Measurements from ENCODE around the gene LRP1.
A peak's percentile ranks its signal among the peaks of the same experiment; 100 is the strongest.

LRP1 gene

DNA sequence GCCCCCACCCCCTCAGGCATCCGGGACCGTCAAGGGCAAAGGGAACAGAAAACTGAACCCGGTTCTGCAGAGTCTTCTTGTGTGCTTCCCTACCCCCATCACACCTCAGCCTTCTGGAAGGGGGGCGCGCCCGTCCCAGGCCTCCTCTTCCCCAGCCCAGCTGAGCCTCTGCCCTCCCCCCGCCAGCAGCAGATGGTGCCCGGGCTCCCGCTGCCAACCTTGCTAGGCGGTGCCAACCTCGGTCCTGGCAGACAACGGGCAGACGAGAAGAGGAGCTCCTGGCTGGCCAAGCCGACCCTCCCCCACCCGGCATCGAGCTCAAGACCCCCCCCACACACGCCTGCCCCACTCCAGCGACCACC is 114.0 kb downstream of the LRP1 start:
- peak; percentile 5 for ATAC-seq
- peaks cover 68% of the 10 kb centered on the region for H3K4me1 Mint-ChIP-seq
- H3K9me3 Mint-ChIP-seq = no peaks in the 10 kb centered on the region
- H3K27me3 Mint-ChIP-seq = peaks cover 25% of the 10 kb centered on the region
- H3K27ac Mint-ChIP-seq = peak overlapping the region; percentile 62
- peak overlapping the region; percentile 77 for H3K4me3 Mint-ChIP-seq
- no peaks in the 10 kb centered on the region for H3K36me3 Mint-ChIP-seq

DNA sequence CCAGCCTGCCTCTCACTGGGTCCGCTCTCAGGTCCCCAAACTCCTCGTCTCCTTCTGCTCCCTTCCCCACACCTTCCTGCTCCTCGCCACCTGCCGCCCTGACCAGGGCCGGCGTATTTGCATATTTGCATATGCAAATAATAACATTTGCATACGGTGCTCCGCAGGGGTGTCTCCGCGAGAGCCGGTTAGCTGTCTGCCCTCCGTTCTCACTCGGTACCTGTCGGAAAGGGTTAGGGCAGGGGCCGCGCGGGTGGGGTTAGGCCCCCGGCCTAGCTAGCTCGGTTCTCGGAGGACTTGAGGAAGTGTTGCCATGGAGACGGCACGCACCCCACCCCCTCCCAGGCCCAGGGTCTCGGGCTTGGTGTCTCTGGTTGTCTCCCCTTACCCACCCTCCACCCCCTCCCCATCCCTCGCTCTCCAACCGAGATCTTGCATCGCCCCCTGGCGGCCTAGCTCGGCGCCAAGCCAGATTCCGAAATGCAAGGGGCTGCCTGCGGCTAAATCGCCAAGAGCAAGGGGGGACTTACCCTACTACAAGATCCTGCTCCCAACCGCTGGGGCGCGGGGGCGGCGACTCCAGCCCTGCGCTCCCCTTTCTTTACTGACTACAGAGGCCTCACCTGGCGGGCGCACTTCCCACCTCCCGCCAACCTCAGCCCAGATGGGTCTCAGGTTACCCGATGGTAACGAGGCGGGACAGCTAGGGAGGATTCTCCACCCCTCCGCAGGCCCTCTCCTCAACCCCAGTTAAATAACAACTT is 114.6 kb downstream of the LRP1 start:
- H3K36me3 Mint-ChIP-seq = no peaks in the 10 kb centered on the region
- peaks cover 19% of the 10 kb centered on the region for H3K27me3 Mint-ChIP-seq
- peak overlapping the region; percentile 62 for H3K27ac Mint-ChIP-seq
- peaks cover 63% of the 10 kb centered on the region for H3K4me1 Mint-ChIP-seq
- peak overlapping the region; percentile 77 for H3K4me3 Mint-ChIP-seq
- ATAC-seq = peak; percentile 72
- H3K9me3 Mint-ChIP-seq = no peaks in the 10 kb centered on the region

DNA sequence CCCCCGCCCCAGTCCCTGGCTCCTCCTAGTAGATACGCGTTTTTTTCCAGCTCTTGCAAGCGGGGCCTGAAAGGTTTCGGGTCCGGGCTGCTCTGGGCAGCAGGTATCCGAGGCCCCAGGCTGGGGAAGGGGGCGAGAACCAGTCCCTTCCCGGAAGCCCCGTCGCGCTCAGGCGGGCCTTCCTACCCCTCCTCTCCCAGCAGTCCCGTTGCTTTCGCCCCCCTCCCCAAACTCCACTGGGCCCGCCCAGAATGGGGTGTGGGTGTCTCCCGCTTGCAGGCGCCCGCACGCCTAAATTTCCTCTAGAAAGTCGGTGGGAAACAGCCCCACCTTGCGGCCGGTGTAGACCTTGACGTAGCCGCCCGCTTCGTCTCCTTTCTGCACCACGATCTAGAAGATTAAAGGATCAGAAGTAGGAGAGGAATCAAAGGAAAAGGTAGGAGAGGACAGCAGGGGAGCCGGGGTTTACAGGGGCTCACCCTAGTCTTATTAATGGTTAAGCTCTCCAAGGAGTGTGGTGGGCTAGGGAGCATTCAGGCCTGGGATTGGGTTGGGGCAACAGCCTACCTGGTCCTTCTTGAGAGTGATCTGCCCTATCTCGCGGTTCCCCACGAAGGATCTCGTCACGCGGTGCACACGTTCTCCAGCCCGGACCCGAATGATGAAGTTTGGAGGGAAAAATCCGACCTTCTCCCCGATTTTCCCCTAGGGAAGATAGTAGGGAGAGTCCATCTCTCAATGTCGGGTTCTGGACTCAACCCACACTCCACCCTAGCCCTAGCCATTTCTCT is 115.4 kb downstream of the LRP1 start:
- ATAC-seq = peak; percentile 40
- Mint-ChIP-seq H3K4me3 (peak overlapping the region; percentile 77), H3K9me3 (no peaks in the 10 kb centered on the region), H3K27me3 (peaks cover 14% of the 10 kb centered on the region), H3K27ac (no peak overlapping the region), H3K4me1 (peaks cover 58% of the 10 kb centered on the region), H3K36me3 (peaks cover 2% of the 10 kb centered on the region)

DNA sequence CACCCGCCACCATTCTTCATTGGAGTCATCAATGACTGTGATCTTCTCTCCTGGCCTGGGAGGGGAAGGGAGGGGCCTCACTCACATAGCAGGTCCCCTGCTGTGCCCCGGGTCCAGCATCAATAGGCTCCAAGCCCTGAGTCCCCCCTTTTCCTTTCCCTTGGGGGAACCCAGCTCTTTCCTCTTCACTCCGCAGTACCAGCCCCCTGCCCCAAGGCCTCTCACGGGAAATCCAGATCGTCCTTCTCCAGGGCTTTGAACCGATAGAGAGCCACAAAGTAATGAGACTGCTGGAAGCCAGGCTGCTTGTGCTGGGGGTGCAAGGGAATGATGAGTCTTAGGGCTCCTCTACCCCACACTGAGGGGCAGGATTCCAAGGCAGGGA is 116.0 kb downstream of the LRP1 start:
- H3K4me3 Mint-ChIP-seq = peak overlapping the region; percentile 77
- peaks cover 8% of the 10 kb centered on the region for H3K36me3 Mint-ChIP-seq
- no peaks in the 10 kb centered on the region for H3K9me3 Mint-ChIP-seq
- peaks cover 9% of the 10 kb centered on the region for H3K27me3 Mint-ChIP-seq
- peaks cover 58% of the 10 kb centered on the region for H3K4me1 Mint-ChIP-seq
- ATAC-seq = no peak
- no peak overlapping the region for H3K27ac Mint-ChIP-seq

DNA sequence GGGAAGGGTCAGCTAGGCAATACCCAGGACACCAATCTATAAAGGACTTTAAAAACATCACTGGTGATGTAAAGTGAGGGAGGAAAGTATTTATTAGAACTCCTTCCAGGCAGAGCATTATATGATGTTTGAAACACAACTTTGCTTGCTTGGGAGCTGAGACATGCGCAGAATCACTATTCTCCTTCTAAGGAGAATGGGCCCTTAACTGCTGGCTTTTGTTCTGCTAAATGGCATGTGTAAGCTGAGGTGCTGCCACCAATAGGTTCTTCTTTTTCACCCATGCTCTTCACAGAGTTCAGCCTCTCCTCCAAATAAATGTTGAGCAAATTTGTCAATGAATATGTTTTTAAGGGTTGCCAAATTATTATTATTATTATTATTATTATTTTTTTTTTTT is 118.8 kb downstream of the LRP1 start:
- H3K4me1 Mint-ChIP-seq = peaks cover 35% of the 10 kb centered on the region
- H3K4me3 Mint-ChIP-seq = no peak overlapping the region
- H3K9me3 Mint-ChIP-seq = no peaks in the 10 kb centered on the region
- H3K36me3 Mint-ChIP-seq = peaks cover 8% of the 10 kb centered on the region
- H3K27me3 Mint-ChIP-seq = peaks cover 9% of the 10 kb centered on the region
- no peak overlapping the region for H3K27ac Mint-ChIP-seq
- no peak for ATAC-seq

DNA sequence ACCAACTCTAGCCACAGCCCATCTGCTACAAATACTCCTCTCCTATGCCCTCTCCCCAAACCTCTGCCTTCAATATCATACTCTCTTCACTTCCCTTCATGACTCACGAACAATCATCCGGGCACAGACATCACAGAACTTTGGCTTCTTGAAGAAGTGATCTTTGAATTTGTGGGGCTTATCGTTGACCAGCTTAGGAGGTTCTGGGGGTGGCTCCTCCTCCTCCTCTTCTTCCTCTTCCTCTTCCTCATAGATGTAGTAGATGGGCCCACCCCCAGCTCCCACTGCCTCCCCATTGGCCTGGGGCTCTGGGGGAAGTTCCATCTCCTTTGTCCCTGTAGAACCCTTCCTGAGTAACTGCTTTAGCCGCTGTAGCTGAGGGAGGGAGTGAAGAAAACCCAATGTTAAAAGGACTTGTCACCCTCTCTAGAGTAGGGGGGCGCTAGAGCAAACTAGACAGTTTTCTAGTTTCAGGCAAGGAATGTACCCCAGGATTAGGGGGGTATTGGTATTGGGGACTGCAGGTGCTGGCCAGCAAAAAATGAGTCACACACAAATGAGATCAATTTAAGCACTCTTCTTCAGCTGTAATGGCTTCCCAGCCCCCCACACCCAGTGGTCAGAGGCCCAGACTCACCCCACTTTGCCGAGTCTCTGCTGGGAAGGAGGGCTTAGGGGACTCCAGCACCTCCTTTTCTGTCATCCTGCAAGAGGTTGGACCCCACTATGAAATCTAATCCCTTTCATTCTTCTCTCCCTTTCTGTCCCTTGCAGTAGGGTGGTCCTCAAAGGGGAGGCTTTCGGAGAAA is 120.9 kb downstream of the LRP1 start:
- ATAC-seq = no peak
- H3K4me1 Mint-ChIP-seq = peaks cover 15% of the 10 kb centered on the region
- peaks cover 17% of the 10 kb centered on the region for H3K36me3 Mint-ChIP-seq
- H3K27me3 Mint-ChIP-seq = no peaks in the 10 kb centered on the region
- H3K9me3 Mint-ChIP-seq = no peaks in the 10 kb centered on the region
- peak overlapping the region; percentile 59 for H3K4me3 Mint-ChIP-seq
- peak overlapping the region; percentile 43 for H3K27ac Mint-ChIP-seq

DNA sequence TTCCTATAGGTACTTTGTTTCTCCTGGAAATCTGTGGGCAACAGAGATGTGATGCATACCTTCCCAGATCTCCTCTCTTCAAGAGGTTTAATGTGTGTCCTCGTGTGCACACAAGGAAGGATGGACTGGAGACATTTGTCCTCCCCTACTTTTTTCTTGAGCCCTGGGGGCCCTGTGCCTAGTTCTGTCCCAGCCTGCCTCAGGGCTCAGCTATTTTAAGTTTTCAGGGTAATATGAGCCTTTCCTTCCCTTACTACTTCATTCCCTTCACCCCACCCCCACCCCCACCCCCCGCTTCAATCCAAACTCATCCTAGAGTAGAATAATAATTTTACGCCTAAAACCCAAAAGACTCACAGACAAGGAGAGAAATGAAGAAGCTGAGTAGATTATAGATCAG is 122.3 kb downstream of the LRP1 start:
- Mint-ChIP-seq H3K36me3 (peaks cover 28% of the 10 kb centered on the region), H3K4me1 (peaks cover 13% of the 10 kb centered on the region), H3K9me3 (no peaks in the 10 kb centered on the region), H3K27ac (no peak overlapping the region), H3K27me3 (no peaks in the 10 kb centered on the region), H3K4me3 (no peak overlapping the region)
- ATAC-seq = no peak

DNA sequence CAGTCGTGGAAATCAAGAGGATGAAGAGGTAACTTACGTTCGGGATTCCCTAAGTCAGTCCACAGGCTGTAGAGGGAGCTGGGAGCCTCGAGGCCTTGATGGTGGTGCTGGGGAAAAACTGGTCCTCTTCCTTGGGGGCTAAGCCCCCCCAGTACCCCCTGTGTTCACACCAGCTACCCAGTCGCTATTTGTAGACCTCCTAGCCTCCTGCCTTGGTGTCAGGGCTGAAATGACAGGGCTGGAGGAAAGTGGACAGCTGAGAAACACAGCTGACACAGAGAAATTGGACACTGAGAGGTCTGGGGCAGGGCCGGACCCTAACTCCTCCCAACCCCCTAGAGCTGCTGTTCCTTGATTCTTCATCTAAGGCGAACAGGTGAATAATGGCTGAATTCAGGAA is 122.7 kb downstream of the LRP1 start, which contains the start of gene STAC3:
STAC3 (minus strand) TSS at position 232 of the 400 bp plus-strand sequence. CDS start 1,551 bp downstream, outside the sequence.
- H3K9me3 Mint-ChIP-seq = no peaks in the 10 kb centered on the region
- H3K27ac Mint-ChIP-seq = no peak within 1 kb of the TSS
- no peak for ATAC-seq
- peaks cover 13% of the 10 kb centered on the region for H3K4me1 Mint-ChIP-seq
- no peak within 1 kb of the TSS for H3K4me3 Mint-ChIP-seq
- H3K27me3 Mint-ChIP-seq = no peaks in the 10 kb centered on the region
- H3K36me3 Mint-ChIP-seq = peaks cover 32% of the 10 kb centered on the region

DNA sequence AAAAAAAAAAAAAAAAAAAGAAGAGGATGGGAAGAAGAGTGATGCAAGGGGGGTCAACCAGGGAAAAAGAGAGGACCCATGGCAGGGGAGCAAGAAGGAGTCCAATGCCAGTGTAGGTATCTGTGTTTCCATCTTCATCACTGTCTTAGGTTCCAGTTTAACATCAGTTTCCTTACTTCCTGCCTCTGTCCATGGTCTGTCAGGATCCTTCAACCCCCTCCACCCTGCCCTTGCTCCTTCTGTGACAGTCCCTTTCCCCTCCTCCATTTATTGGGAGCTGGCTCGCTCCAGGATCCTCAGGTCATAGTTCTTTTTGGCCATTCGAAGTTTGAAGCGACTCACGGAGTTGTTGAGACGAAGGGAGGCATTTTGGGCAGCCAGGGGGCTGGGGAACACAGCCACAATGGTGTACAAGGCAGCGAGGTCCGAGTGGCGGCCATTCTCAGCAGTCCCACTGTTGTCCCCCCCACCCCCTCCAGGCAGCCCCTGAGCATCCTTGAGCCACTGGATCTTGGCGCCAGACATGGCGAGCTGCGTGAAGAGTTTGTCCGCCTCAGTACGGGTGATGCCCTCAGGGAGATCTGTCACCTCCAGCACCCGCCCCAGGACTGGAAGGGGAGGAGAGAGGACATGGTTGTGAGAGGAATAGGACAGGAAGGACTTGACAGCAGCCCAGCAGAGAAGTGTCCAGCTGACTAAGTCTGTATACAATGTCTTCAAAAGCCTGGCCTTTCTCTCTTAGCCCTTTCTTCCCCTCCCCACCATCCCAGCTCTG is 126.4 kb downstream of the LRP1 start:
- Mint-ChIP-seq H3K4me3 (no peak overlapping the region), H3K27ac (no peak overlapping the region), H3K36me3 (peaks cover 43% of the 10 kb centered on the region), H3K4me1 (peaks cover under 1% of the 10 kb centered on the region), H3K9me3 (no peaks in the 10 kb centered on the region), H3K27me3 (no peaks in the 10 kb centered on the region)
- ATAC-seq = no peak

DNA sequence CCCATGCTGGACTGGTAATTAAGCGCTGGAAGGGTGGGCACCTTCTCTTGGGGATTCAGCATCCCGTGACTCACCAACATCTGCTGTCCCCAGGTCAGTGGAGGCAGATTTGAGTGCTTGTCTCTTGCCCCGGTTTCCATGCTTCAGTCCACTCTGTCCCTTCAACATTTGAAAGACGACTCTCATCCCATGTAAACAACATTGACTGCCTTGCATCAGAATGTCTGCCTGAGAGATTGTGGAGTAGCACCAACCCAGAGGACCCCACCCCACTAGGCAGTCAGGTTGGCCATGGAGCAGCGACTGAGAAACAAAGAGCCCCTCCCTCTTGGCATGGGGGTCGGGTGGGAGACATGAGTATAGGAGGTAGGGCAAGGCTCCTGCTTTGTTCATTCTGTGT is 127.6 kb downstream of the LRP1 start:
- no peak for ATAC-seq
- no peaks in the 10 kb centered on the region for H3K9me3 Mint-ChIP-seq
- peaks cover 49% of the 10 kb centered on the region for H3K36me3 Mint-ChIP-seq
- no peak overlapping the region for H3K4me3 Mint-ChIP-seq
- H3K27me3 Mint-ChIP-seq = no peaks in the 10 kb centered on the region
- no peaks in the 10 kb centered on the region for H3K4me1 Mint-ChIP-seq
- H3K27ac Mint-ChIP-seq = no peak overlapping the region

DNA sequence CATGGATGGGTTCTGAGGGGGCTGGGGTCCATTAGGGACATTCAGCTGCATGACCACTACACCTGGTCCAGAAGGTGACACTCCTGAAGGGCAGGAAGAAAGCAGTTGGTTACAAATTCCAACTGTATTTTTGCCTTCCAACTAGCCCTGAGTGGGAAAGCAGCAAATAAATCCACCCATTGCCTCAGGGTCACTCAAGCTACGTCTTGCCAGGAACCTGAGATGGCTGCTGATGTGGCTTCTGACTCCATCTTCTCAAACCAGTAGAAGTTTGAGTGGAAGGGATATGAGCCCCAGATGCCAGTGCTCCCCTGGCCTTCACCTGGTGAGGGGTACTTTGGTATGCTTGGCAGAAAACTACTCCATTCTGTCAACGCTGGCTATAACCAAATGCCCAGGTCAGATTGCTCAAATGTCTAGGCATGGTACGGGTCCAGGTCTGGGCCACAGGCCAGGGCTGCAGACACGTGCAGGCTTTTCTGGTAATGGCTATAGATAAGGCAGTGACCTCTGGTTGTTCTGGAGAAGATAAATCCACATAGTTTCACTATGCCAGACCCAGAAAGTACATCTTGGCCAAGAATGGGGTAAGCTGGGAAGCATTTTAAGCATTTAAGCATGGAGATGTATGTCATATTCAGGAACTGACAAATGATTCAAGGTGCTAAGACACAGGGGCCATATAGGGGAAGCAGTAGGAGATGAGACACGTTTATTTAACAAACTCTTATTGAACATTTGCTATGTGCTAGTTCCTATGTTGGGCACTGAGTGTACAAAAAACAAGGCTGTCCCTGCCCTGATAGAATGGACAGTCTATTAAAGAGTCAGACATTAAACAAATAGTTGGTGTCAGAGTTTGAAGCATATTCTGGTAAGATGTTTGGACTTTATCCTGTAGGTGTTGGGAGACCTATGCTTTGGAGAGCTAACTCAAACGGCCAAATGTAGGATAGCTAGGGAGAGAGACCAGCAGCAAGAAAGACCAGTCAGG is 131.0 kb downstream of the LRP1 start:
- ATAC-seq = no peak
- Mint-ChIP-seq H3K9me3 (no peaks in the 10 kb centered on the region), H3K36me3 (peaks cover 39% of the 10 kb centered on the region), H3K27me3 (no peaks in the 10 kb centered on the region), H3K27ac (no peak overlapping the region), H3K4me3 (no peak overlapping the region), H3K4me1 (peaks cover 7% of the 10 kb centered on the region)

DNA sequence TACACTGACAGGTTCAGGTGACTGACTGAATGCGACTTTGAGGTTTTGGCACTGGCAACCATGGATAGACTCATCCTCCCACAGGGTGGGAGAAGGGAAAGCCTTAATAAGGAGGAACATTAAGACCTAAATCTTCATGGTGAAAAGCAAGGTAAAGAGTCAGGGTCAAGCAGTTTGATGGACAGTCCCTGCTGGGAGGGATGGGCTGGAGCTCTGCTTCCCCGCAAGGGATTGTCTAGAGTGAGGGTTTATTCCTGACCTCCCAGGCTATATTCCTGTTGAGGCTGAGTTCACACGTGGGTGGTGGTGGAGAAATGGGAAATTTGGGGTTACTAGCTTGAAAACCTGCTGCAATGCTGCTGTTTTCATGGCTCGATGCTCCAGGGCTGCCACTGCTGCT is 132.1 kb downstream of the LRP1 start:
- Mint-ChIP-seq H3K4me1 (peaks cover 7% of the 10 kb centered on the region), H3K36me3 (peaks cover 38% of the 10 kb centered on the region), H3K9me3 (no peaks in the 10 kb centered on the region), H3K4me3 (no peak overlapping the region), H3K27ac (no peak overlapping the region), H3K27me3 (no peaks in the 10 kb centered on the region)
- ATAC-seq = no peak

DNA sequence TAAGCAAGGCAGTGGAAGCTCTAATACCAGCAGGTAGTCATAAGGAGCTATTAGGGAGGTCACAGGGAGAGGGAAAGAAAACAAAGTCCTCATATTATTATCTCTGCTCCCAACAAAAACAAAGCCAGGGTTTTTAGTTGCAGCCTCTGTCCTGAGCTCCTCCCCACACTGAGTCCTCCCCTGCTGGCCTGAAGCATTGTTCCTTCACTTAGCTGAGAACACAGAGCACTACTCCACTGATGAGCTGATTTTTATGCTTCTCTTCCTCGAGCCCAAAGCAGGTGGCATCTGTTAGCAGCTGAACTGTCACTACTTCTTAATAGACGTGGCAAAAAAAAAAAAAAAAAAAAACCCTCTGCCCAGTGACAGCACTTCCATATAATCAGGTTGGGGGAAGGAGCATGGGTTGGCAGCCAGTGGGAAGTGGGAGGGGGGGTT is 133.2 kb downstream of the LRP1 start:
- Mint-ChIP-seq H3K36me3 (peaks cover 32% of the 10 kb centered on the region), H3K27ac (no peak overlapping the region), H3K4me1 (peaks cover 7% of the 10 kb centered on the region), H3K27me3 (no peaks in the 10 kb centered on the region), H3K4me3 (no peak overlapping the region), H3K9me3 (no peaks in the 10 kb centered on the region)
- ATAC-seq = no peak
